Kidney epithelial cell (primary cell): ENCODE results near the gene RAI1. TPM values are rescaled to one million over a fixed set of nuclear protein-coding genes. Genes with fewer than 3 reads are reported as not detected.
A peak's percentile ranks its signal among the peaks of the same experiment; 100 is the strongest.

ENCODE experiments used
- DNase-seq: peaks from one replicate; pipeline ENCODE4 v3.0.0-alpha.2; 2010; ENCODE audit warnings: low read depth
- H3K27me3 ChIP-seq: 2 replicates; pipeline ENCODE4 v1.6.0; 2011; ENCODE audit warnings: low read length; ENCODE audit not compliant: control insufficient read depth, insufficient read depth
- H3K36me3 ChIP-seq: 2 replicates; pipeline ENCODE4 v1.5.1; 2011; ENCODE audit warnings: low read length; ENCODE audit not compliant: control insufficient read depth, insufficient read depth
- H3K4me3 ChIP-seq: 2 replicates; pipeline ENCODE4 v1.5.1; 2011; ENCODE audit warnings: low read depth, mild to moderate bottlenecking, control low read depth, low read length
- CTCF ChIP-seq: IDR thresholded peaks from 2 replicates; pipeline ENCODE4 v1.5.1; 2011; ENCODE audit warnings: mild to moderate bottlenecking, moderate library complexity, low read length, control low read depth, inconsistent platforms; ENCODE audit not compliant: insufficient read depth, poor library complexity, severe bottlenecking
- total RNA-seq: library from RNA; depleted of rRNA; stranded (reverse); fragments of >200 nt; gene quantifications from 2 replicates; pipeline ENCODE4 v1.2.3, GENCODE V29; 2015

Gene RAI1
- total RNA-seq, 1 donor from 2014 or later = 31.3 TPM

GRCh38 chr17:17724307-17725010 lies 43.2 kb downstream of the RAI1 start:
- no peak for TF ChIP-seq CTCF
- DNase-seq = no peak
- H3K4me3 ChIP-seq = peak overlapping the region; percentile 48

GRCh38 chr17:17725011-17725751 lies 43.9 kb downstream of the RAI1 start:
- Histone ChIP-seq H3K27me3 (no peaks in the 10 kb centered on the region), H3K4me3 (peak overlapping the region; percentile 48), H3K36me3 (no peaks in the 10 kb centered on the region)
- TF ChIP-seq CTCF = no peak
- DNase-seq = no peak

More at GRCh38 chr17:17724307-17725010, 43.2 kb downstream of the RAI1 start:
- H3K27me3 ChIP-seq = no peaks in the 10 kb centered on the region
- no peaks in the 10 kb centered on the region for H3K36me3 ChIP-seq

GRCh38 chr17:17725752-17726457 lies 44.6 kb downstream of the RAI1 start:
- no peaks in the 10 kb centered on the region for H3K27me3 ChIP-seq
- DNase-seq = no peak
- H3K4me3 ChIP-seq = no peak overlapping the region
- TF ChIP-seq CTCF = no peak
- no peaks in the 10 kb centered on the region for H3K36me3 ChIP-seq

GRCh38 chr17:17726458-17727060 lies 45.3 kb downstream of the RAI1 start:
- Histone ChIP-seq H3K4me3 (no peak overlapping the region), H3K27me3 (no peaks in the 10 kb centered on the region), H3K36me3 (no peaks in the 10 kb centered on the region)
- no peak for TF ChIP-seq CTCF
- DNase-seq = no peak

- no peak for TF ChIP-seq CTCF
- Histone ChIP-seq H3K4me3 (no peak overlapping the region), H3K27me3 (no peaks in the 10 kb centered on the region), H3K36me3 (no peaks in the 10 kb centered on the region)
- DNase-seq = no peak
Observed at GRCh38 chr17:17727111-17727659, 45.9 kb downstream of the RAI1 start.
